ENCODE measurements around the gene STRAP.

DNA sequence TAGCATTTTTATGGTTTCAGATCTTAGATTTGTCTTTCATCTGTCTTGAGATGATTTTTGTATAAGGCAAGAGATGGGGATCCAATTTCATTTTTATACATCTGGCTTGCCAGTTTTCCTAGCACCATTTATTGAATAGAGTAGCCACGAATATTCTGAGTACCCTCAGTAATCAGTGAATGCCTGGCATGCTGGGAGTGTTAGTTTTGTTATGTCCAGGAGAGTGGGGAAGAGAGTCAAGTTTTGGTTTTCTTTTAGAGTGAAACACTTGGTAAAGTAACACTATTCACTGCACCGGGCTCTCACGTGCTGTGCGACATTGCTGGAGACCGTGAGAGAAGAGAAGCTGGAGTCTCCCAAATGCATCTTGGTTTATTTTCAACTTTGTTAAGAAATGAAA, 60.3 kb downstream of the STRAP start:
- TF ChIP-seq CTCF (IDR thresholded peaks at IDR 0.05): no peak
- TF ChIP-seq POLR2AphosphoS5 (IDR thresholded peaks at IDR 0.05; ENCODE audit: insufficient read depth in 1 of 2, low read depth in 1 of 2): no peak
- TF ChIP-seq POLR2A (IDR thresholded peaks at IDR 0.05): no peak
